ENCODE measurements around the gene PARVA.

- TF ChIP-seq CTCF (IDR thresholded peaks at IDR 0.05) = no peak
- no peak for TF ChIP-seq POLR2A (IDR thresholded peaks at IDR 0.05; ENCODE audit: low read depth)
These were observed 129.1 kb downstream of the PARVA start for GRCh38 chr11:12506404-12506921.

All from esophagus muscularis mucosa (tissue), 3 donors.